Measurements from ENCODE around the gene SLCO3A1. TPM values are rescaled to one million over a fixed set of nuclear protein-coding genes. Genes with fewer than 3 reads are reported as not detected.

SLCO3A1 gene
- total RNA-seq, 1 donor from 2014 or later = 56.8 TPM

DNA sequence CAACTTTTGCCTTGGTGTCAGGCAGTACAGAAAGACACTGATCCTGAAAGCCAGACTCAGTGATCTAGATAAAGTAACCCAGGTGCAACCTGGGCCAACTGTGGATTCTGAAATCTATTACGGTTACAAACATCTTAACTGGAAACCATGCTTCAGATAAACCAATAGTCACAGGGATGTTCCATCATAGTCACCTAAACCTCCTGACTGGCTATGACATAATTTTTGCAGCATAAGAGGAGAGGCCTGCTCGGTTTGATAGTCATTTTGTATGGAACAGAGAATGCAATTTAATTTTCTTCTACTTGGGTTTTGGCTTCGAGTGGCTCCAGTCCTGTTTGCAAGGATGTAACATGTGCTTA lies 3.7 kb downstream of the SLCO3A1 start:
- DNase-seq = no peak
- peaks cover 5% of the 10 kb centered on the region for H3K36me3 ChIP-seq
- H3K27me3 ChIP-seq (ENCODE audit: low read depth) = no peaks in the 10 kb centered on the region
- no peak overlapping the region for H3K4me3 ChIP-seq
- intact Hi-C loops (cut with micrococcal nuclease) = loop anchor here (10.0 kb wide), 1 partner anchor 218 kb away; no protein-coding TSS in a partner anchor
- TF ChIP-seq, protein P1, sequence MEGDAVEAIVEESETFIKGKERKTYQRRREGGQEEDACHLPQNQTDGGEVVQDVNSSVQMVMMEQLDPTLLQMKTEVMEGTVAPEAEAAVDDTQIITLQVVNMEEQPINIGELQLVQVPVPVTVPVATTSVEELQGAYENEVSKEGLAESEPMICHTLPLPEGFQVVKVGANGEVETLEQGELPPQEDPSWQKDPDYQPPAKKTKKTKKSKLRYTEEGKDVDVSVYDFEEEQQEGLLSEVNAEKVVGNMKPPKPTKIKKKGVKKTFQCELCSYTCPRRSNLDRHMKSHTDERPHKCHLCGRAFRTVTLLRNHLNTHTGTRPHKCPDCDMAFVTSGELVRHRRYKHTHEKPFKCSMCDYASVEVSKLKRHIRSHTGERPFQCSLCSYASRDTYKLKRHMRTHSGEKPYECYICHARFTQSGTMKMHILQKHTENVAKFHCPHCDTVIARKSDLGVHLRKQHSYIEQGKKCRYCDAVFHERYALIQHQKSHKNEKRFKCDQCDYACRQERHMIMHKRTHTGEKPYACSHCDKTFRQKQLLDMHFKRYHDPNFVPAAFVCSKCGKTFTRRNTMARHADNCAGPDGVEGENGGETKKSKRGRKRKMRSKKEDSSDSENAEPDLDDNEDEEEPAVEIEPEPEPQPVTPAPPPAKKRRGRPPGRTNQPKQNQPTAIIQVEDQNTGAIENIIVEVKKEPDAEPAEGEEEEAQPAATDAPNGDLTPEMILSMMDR (IDR thresholded peaks at IDR 0.05; ENCODE audit: borderline replicate concordance) = no peak
- H3K4me1 ChIP-seq = peaks cover 87% of the 10 kb centered on the region
- H3K9me3 ChIP-seq (replicated peaks) = no peaks in the 10 kb centered on the region
- peak overlapping the region; percentile 99 for H3K27ac ChIP-seq (replicated peaks)

DNA sequence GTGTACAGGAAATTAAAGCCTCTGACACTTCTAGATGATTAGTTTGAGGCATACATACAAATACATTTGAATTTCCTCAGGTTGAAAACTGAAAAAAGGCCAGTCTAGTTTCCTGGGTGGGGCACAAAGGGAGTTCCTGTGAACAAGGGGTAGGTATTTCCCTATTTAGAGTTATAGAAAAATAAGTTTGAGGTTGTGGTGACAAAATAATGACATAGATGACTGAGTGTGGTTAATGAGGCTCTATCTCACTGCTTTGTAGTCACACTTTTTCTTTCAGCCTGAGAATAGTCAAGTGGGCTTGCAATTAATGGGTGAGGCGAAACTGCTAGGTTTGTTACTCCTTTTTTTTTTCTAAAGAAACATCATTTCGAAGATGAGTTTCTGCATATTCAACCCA lies 4.3 kb downstream of the SLCO3A1 start:
- TF ChIP-seq, protein P1 (IDR thresholded peaks at IDR 0.05; ENCODE audit: borderline replicate concordance) = no peak
- no peaks in the 10 kb centered on the region for H3K27me3 ChIP-seq (ENCODE audit: low read depth)
- H3K9me3 ChIP-seq (replicated peaks) = no peaks in the 10 kb centered on the region
- H3K27ac ChIP-seq (replicated peaks) = peak overlapping the region; percentile 99
- DNase-seq = no peak
- H3K4me3 ChIP-seq = no peak overlapping the region
- H3K36me3 ChIP-seq = peaks cover 5% of the 10 kb centered on the region
- intact Hi-C loops (cut with micrococcal nuclease) = loop anchor here (10.0 kb wide), 1 partner anchor 217 kb away; no protein-coding TSS in a partner anchor
- peaks cover 87% of the 10 kb centered on the region for H3K4me1 ChIP-seq

DNA sequence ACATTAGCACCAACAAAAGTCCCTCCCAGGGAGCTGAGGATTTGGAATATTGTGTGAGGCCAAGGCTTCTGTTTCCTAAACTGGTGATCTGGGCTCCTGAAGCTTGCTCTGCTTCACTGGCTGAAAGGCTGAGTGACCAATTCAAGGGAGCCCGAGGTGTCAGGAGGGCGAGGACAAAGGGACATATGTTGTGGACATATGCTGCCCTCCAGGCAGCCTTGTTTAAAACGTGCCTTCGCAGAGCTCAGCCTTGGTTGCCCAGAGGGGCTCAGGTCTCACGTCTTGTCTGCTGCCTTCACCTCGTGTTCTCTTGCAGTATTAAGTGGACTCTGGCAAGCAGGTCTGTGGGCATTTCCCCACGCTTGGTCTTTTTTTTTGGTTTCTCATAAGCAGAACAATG lies 7.0 kb downstream of the SLCO3A1 start:
- H3K4me3 ChIP-seq = no peak overlapping the region
- no peak overlapping the region for H3K27ac ChIP-seq (replicated peaks)
- no peaks in the 10 kb centered on the region for H3K27me3 ChIP-seq (ENCODE audit: low read depth)
- no peaks in the 10 kb centered on the region for H3K9me3 ChIP-seq (replicated peaks)
- intact Hi-C loops (cut with micrococcal nuclease) = no loop called here
- DNase-seq = no peak
- H3K36me3 ChIP-seq = peaks cover 5% of the 10 kb centered on the region
- peaks cover 98% of the 10 kb centered on the region for H3K4me1 ChIP-seq
- TF ChIP-seq, protein P1 (IDR thresholded peaks at IDR 0.05; ENCODE audit: borderline replicate concordance) = no peak

DNA sequence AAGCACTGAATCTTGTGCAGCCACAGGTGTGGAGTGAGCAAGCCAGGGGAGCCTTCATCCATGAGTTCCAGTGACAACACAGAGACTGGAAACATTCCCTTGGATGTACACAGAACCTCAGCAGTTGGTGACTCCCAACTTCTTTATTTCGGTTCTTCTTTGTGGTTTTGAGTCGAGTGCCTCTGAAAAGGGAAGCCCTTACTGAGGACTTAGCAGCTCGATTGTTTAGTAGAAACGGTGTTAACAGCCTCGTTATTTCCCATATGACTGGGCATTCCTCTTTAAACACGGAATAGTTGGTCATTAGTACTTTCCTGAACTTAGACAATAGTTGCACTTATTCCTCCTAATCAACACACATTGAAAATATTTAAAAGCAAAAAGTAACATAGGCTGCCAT lies 7.7 kb downstream of the SLCO3A1 start:
- peaks cover 98% of the 10 kb centered on the region for H3K4me1 ChIP-seq
- intact Hi-C loops (cut with micrococcal nuclease) = no loop called here
- no peak for DNase-seq

DNA sequence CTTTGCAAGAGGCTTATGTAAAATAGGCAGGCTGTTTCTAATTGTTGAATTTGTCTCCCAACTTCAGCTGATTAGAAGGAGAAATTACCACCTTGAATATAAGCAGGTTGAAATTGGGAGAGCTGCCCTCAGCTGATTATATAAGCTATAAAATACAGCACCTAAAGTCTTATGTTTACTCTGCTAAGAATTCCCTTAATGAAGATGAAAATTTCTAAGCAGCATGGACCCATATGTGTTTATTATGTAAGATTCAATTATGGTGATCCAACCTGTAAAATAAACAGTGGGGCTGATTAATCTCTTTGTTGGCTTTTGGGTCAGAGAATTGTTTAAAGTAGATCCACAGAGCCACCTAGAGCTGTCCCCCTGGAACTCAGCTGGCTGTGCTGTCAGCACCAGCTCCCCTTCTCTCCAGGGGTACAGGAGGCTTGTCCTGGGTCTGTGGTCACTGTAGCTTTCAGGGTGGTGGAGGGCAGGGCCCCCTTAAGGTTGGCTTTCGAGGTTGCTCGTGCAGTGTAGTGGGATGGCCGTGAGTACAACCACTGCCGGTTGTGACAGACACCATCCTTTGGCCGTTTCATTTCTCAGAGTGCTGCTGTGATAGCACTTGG lies 9.5 kb downstream of the SLCO3A1 start:
- TF ChIP-seq, protein P1 (IDR thresholded peaks at IDR 0.05; ENCODE audit: borderline replicate concordance) = no peak
- Histone ChIP-seq H3K36me3 (peaks cover 5% of the 10 kb centered on the region), H3K27me3 (ENCODE audit: low read depth) (no peaks in the 10 kb centered on the region), H3K4me3 (no peak overlapping the region), H3K9me3 (replicated peaks) (no peaks in the 10 kb centered on the region), H3K4me1 (peaks cover 100% of the 10 kb centered on the region), H3K27ac (replicated peaks) (peak overlapping the region; percentile 92)
- intact Hi-C loops (cut with micrococcal nuclease) = no loop called here
- no peak for DNase-seq

More for the DNA sequence above, 7.7 kb downstream of the SLCO3A1 start:
- Histone ChIP-seq H3K36me3 (peaks cover 5% of the 10 kb centered on the region), H3K27ac (replicated peaks) (peak overlapping the region; percentile 14), H3K27me3 (ENCODE audit: low read depth) (no peaks in the 10 kb centered on the region), H3K4me3 (no peak overlapping the region), H3K9me3 (replicated peaks) (no peaks in the 10 kb centered on the region)
- TF ChIP-seq, protein P1 (IDR thresholded peaks at IDR 0.05; ENCODE audit: borderline replicate concordance) = no peak
